GM18520 (cell line): ENCODE measurements around the gene RAB11A.
"Not testable (repeated sequence)": the region's sequence is repeated elsewhere in the genome, so short reads cannot be mapped to it uniquely, and the experiment has no call there.

ENCODE experiments used
- ATAC-seq: cut with Tn5 transposase; IDR thresholded peaks from one replicate; pipeline ENCODE4 v1.9.1; 2021; ENCODE audit not compliant: unreplicated experiment

RAB11A gene

DNA sequence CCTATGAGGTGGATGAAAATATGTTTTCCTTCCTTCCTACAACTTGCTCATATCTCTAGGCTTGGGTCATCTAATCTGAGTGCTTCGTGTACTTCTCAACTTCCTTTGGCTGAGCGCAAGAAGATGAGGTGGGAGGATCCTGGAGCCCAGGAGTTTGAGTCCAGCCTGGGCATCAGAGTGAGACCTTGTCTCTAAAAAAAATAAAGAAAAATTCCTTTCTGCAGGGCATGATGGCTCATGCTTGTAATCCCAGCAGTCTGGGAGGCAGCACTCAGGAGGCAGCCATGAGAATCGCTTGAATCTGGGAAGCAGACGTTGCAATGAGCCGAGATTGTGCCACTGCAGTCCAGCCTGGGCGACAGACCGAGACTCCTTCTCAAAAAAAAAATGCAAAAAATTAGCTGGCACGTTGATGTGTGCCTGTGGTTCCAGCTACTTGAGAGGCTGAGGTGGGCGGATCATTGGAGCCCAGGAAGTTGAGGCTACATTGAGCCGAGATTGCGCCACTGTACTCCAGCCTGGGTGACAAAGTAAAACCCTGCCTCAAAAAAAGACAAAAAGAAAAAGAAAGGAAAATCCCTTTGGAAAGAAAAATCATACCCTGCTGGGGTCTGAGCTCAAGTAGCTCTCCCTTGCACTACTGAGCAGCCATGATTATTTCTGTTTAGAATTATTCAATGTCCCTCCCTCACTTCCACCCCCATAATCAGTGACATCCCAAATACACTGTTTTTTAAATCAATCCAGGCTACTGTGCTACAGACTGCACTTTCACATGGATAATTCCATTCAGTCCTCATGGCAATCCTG is 28.0 kb upstream of the RAB11A start:
- ATAC-seq: no peak

DNA sequence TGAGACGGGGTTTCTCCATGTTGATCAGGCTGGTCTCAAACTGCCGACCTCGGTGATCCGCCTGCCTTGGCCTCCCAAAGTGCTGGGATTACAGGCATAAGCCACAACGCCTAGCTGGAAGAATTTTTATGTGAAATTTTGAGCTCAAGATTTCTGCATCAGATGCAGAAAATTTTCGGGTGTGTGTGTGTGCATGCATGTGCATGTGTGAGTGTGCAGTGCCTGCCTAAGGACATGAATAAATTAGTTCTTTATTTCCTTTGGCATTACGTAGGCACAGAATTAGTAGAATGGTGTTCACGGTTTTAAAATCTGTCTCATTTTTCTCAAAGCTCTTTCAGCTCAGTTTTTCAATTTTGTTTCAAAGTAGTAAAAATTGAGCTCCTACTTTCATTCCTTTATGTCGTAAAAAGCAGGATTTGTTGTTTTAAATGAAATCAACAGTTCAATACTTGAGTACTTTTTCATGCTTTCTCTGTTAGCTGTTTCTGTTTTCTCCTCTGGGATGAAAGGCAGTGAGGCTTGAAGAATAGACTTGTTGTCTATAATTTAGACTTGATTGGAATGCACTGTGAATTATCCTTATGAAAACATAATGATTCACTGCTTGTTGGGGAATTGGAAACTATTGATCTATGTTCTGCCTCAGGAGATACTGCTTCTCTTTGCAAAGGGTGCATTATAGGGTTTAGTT is 23.3 kb upstream of the RAB11A start:
- no peak for ATAC-seq

DNA sequence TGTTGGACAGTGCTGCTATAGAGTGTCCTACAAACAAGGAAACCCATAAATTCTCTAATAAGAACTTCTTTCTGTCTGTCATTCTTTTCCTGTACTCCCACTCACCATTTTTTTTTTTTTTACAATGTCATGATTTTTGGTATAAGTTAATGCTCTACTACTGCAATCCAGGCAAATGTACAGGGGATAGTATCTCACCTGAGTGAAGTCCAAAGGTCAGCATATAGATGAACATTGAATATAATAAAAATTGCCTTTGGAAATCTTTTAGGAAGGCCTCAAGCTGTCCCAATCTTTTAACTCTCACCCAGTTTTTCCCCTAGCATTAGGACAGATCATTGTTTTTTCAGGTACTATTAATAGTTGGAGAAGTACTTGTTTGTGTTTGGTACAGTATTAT is 21.3 kb upstream of the RAB11A start:
- ATAC-seq: no peak

DNA sequence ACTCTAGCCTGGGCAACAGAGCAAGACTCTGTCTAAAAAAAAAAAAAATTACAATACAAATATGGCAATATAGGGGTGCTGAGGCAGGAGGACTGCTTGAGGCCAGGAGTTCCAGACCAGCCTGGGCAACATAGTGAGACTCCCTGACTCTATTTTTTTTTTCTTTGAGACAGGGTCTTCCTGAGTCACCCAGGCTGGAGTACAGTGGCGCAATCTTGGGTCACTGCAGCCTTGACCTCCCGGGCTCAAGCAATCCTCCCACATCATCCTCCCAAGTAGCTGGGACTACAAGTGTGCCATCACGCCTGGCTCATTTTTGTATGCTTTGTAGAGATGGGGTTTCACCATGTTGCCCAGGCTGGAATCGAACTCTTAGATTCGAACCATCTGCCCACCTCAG is 17.3 kb upstream of the RAB11A start:
- ATAC-seq: no peak

DNA sequence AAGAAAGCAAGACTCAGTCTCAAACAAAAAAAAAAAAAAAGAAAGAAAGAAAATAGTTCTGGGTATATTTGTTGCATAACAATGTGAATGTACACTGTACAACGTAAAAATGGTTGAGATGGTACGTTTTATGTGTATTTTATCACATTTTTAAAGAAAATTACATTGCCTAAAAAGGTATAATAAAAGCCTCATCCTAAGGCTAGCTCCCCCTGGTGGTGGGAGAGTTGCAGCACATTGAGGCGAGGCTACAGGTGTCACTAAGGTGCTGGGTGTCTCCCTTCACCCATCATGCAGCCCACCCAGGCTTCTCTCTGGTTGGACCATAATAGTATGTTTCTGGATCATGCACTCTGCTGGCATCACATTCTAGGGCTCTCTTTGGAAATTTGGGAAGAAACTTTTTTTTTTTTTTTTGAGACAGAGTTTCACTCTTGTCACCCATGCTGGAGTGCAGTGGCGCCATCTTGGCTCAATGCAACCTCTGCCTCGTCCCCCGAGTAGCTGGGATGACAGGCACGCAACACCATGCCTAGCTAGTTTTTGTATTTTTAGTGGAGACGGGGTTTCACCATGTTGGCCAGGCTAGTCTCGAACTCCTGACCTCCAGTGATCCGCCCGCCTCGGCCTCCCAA is 12.4 kb upstream of the RAB11A start:
- ATAC-seq: no peak

DNA sequence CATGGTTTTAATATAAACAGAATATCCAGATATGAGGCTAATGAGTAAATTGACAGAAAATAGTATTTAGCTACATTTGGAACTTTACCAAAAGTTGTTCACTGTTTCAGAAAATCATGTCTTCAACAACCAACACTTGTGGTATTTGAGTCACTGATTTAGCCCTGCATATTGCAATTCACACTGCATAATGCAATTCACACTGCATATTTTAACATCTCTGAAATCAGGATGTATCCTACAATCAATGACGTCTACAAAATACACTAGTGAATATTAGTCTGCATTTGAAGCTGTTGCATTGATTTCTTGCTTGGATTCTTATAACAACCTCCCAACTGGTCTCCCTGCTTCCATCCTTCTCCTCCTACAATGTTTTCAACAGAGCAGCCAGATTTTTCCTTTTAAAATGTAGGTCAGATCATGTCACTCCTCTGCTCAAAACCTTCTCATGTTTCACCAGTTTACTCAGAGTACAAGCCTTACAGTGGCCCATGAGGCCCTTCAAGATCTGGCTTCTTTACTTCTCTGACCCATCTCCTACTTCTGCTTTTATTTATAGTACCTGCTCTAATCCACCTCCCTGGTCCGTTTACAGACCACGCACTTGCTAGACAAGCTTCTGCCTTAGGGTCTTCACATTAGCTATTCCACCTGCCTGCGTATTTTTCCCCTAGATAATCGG is 11.4 kb upstream of the RAB11A start:
- ATAC-seq: peak; percentile 45

DNA sequence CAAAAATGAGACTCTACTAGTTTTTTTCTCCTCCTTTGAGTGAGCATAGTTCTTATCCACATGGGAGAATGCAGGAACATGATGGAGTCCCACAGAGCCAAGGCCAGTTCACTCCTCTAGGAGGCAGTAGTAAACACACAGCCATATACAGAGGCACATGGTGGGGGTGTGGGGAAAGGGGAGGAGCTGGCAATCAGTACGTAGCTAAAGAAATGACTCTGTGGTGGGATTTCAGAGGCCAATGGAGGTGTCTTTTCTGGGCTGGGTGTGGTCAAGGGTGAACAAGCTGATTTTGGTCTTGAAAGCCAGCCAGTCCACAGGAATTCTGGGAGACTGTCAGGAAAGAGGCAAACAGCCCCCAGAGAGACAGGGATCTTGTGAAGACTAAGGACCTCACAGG is 6.6 kb upstream of the RAB11A start:
- no peak for ATAC-seq

DNA sequence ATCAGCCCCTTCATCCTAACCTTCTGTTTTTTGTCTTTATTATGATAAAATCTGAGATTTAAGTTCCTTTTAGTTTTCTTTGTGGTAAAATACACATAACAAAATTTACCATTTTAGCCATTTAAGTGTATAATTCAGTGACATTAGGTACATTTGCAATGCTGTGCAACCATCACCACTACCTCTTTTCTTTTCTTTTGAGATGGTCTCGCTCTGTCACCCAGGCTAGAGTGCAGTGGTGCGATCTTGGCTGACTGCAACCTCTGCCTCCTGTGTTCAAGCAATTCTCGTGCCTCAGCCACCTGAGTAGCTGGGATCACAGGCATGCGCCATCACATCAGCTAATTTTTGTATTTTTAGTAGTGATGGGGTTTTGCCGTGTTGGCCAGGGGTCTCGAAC is 6.2 kb upstream of the RAB11A start:
- no peak for ATAC-seq

DNA sequence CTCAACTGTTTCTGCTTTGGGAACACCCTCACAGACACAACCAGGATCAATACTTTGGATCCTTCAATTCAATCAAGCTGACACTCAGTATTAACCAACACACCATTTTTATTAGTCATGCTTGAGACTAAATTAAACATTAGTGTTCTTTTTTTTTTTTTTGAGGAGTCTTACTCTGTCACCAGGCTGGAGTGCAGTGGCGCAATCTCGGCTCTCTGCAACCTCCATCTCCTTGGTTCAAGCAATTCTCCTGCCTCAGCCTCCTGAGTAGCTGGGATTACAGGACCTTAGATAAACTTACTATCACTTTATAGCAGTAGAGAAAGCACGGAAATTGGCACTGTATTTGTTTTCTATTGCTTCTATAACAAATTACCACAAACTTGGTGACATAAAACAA is 2.0 kb upstream of the RAB11A start:
- ATAC-seq: no peak

DNA sequence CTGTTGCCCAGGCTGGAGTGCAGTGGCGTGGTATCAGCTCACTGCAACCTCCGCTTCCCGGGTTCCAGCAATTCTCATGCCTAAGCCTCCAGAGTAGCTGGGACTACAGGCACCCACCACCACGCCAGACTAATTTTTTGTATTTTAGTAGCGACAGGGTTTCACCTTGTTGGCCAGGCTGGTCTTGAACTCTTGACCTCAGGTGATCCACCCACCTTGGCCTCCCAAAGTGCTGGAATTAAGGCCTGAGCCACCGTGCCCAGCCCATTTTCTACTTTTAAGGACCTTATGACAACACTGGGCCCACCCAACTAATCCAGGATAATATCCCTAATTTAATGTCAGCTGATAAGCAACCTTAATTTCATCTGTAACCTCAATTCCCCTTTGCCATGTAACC is 1.4 kb upstream of the RAB11A start:
- not testable (repeated sequence) for ATAC-seq

DNA sequence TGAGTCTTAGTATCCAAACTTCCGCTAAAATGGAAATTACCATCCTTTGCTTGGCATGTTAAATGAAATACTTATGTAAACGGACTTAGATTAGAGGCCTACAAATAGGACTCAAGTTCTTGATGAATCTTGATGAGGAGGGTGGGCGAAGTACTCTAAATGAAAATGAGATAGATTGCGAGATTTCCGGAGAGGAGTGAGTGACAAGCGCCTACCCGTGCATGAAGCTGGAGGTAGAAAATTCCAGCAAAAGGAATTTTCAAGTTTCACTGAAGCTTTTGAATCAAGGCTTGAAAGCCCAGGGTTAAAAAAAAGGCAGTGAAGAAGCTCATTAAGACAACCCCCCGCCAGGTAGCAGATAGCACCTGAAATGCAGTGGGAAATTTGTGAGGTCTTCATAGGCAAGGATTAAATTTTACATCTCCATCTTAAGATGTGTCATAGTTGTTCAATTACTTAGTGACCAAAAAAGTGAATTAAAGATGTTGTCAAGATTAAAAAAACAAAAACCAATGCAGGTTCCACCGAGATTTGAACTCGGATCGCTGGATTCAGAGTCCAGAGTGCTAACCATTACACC is 655 bp upstream of the RAB11A start:
- ATAC-seq: no peak

DNA sequence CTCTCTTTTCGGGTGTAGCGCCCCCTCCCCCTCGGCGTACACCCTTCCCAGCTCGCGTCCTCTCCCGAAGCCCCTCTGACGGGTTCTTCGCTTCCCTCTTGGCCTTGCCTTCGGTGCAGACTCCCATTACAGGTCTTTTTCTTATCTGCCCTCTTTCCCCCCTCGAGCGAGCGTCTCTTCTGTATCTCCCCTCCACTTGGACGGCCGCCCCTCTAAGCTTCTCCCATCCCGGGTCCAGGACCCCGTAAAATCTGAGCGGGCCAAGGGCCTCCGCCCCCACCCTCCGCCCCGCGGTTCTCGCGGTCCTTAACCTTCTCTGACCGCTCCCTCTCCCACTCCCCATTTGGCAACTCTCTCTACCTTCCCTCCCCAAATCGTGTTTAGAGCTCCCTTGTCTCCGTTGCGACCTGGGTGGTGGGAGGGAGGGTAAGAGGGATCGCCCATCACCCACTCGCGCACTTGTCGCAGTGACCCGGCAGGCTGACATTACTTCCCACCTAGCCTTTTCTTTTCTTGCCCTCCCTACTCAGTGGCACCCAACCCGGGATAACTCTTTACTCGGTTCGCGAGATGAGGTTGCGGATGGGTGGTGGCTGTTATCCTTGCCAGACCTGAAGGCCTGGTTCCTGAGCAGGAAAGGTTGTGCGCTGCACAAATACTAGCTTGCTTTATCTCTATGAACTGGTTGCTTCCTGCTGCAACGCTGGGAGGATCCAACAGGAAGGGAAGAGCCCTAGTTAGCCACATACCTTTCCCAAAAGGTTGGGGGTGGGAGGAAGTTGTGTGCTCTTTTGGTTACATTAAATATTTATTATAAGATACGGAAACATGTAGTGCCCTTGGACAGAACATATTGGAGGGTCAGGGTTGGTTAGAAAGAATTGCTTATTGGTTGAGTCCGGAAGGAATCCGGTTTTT is 922 bp downstream of the RAB11A start:
- ATAC-seq: no peak

DNA sequence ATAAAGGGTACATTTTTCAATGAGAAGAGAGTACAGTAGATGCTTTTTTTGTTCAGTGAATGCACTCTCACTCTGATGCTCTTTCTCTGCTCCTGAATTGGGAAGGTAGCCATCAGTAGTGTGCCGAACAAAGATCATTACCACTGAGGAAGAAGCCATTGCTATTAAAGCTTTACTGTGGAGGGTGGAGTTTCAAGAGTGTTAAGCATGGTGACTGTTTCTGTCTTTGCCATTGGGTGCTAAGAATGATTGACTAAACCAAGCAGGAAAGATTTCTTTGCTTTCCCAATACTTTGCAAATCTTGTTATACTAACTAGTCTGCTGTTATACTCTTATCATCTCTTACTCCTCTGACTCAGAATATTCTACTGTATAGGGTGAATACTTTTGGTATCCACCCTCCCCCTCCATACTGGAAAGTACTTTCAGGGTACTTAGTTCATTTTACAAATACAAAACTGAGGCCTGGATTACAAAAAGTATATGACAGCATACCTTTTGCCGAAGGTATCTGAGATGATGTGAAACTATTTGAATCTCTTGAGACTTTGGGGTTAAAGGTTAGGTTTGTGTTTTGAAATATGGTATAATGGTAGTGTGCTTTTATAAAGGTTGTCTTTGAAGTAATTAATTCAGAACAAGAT is 1.7 kb downstream of the RAB11A start:
- no peak for ATAC-seq

DNA sequence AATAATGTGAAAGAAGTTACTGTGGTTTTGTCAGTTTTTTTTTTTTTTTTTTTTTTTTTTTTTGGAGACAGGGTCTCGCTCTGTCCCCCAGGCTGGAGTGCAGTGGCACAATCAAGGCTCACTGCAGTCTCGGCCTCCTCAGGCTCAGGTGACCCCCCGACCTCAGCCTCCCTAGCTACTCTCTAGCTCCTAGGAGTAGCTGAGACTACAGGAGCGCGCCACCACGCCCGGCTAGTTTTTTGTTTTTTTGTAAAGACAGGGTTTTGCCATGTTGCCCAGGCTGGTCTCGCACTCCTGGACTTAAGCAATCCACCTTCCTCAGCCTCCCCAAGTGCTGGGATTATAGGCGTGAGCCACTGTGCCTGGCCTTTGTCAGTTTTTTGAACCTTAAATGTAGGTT is 2.6 kb downstream of the RAB11A start:
- ATAC-seq: not testable (repeated sequence)

DNA sequence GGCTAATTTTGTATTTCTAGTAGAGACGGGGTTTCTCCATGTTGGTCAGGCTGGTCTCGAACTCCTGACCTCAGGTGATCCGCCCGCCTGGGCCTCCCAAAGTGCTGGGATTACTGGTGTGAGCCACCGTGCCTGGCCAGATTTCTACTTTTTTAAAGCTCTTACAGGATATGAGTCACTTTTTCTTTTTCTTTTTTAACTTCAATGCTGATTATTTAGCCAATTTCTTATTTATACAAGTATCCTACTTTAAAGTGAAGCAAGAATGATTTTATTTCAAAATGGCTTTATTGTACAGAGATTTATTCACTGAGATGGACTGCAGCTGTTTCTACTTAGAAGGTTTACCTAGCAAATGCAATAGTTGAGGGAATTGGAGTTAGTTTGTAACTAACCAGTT is 3.3 kb downstream of the RAB11A start:
- not testable (repeated sequence) for ATAC-seq

DNA sequence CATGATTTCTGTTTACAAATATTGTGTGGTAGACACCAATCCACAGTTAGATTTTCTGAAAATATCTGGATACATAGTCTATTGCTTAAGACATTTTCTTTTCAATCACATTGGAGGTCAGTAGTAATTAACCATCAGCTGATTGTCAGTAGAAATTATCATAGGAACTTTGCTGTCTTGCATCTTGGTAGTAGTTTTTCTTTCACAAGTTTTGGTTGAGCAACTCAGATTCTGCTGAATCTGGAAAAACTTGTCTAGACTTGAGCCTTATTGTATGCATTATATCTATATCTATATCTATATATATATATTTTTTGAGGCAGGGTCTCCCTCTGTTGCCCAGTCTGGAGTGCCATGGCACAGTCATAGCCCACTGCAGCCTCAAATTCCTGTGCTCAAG is 4.0 kb downstream of the RAB11A start:
- no peak for ATAC-seq

DNA sequence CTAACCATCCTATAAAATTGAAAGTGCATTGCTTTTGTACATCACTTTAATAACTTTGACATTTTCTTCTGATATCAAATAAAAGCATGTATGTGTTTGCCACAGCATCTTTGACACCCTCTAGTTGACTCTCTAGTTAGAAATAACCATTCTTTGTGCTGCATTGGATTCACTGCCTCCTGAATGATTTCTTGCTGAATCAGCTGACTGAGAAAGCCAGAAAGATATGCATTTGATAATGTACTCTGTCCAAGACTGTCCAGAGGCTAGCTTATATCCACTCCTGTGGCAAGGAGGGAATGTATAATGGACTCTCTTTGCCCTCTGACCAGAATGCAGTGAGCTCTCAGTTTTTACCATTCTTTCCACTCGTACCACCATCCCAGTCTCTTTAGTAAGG is 6.2 kb downstream of the RAB11A start:
- ATAC-seq: no peak

DNA sequence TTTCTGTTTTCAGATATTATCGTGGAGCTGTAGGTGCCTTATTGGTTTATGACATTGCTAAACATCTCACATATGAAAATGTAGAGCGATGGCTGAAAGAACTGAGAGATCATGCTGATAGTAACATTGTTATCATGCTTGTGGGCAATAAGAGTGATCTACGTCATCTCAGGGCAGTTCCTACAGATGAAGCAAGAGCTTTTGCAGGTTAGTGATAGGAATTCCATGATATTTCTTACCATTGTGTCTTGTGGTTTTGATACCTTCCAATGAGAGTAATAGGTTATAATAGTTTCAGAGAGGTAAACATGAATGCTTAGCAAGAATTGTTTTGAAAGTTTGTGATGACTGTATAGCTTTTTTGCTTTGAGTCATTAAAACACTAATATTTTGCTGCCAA is 8.5 kb downstream of the RAB11A start:
- no peak for ATAC-seq

DNA sequence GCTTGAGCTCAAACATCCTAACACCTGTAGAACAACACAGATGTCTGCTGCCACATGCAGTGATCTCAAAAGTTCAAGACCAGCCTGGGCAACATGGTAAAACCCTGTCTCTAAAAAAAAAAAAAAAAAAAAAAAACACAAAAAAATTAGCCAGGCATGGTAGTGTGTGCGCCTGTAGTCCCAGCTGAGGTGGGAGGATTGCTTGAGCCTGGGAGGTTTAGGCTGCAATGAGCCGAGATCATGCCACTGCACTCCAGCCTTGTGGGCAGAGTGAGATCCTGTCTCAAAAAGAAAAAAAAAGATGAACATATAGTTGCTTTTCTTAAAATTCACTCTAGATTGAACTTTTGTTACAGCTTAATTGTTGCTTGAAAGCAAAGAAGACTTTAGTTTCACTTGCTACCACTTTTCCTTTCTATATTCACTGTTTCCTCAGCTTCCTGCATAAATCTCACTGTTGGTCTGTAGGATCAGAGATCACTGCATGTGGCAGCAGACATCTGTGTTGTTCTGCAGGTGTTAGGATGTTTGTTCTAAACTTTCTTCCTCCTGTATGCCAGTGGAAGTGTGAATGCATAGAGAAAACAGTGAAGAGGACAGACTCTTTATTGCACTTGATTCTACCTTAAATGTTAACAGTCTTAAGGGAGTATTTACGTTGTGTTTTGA is 12.6 kb downstream of the RAB11A start:
- no peak for ATAC-seq
